Heart left ventricle (tissue), 16 donors: ENCODE data around the gene TBL1X. TPM values are rescaled to one million over a fixed set of nuclear protein-coding genes. Genes with fewer than 3 reads are reported as not detected.
A peak's percentile ranks its signal among the peaks of the same experiment; 100 is the strongest.

ENCODE experiments used
- ATAC-seq, 4 donors: fragments of 200-7000 bp; cut with Tn5 transposase; one replicate each; pipeline ENCODE4 v1.9.1; 2020 to 2022; ENCODE audit warnings: moderate library complexity in 4 of 4, mild to moderate bottlenecking in 3 of 4, moderate number of reproducible peaks in 1 of 4
- DNase-seq, 5 donors: peaks; one replicate each; pipeline ENCODE4 v3.0.0-alpha.2; 2020
- H3K27ac ChIP-seq, 12 donors: fragments of 200-600 bp; sonication (generic) in 4 of 12; one replicate each; pipeline versions ENCODE4 v1.5.0 to v1.8.0; 2016 to 2022; ENCODE audit warnings: mild to moderate bottlenecking in 2 of 12
- H3K27me3 ChIP-seq, 9 donors: fragments of 200-600 bp; sonication (generic) in 2 of 9; one replicate each; pipeline versions ENCODE4 v1.5.1 to v1.8.0; 2016 to 2022; ENCODE audit warnings: mild to moderate bottlenecking in 3 of 9
- H3K36me3 ChIP-seq, 9 donors: fragments of 200-600 bp; sonication (generic) in 2 of 9; one replicate each; pipeline versions ENCODE4 v1.5.0 to v1.8.0; 2018 to 2022; ENCODE audit warnings: mild to moderate bottlenecking in 2 of 9
- H3K4me1 ChIP-seq, 12 donors: fragments of 200-600 bp; sonication (generic) in 4 of 12; one replicate each; pipeline versions ENCODE4 v1.5.0 to v1.8.0; 2016 to 2022; ENCODE audit warnings: mild to moderate bottlenecking in 3 of 12
- H3K4me3 ChIP-seq, 12 donors: fragments of 200-600 bp; sonication (generic) in 4 of 12; one replicate each; pipeline versions ENCODE4 v1.5.0 to v1.8.0; 2017 to 2022; ENCODE audit warnings: mild to moderate bottlenecking in 9 of 12, moderate library complexity in 4 of 12
- H3K9me3 ChIP-seq, 12 donors: fragments of 200-600 bp; sonication (generic) in 4 of 12; one replicate each; pipeline versions ENCODE4 v1.5.0 to v1.8.0; 2016 to 2022; ENCODE audit warnings: mild to moderate bottlenecking in 1 of 12
- POLR2A ChIP-seq, 2 donors: fragments of 450-650 bp; IDR thresholded peaks; one replicate each; pipeline ENCODE4 v1.6.1; 2017; ENCODE audit warnings: antibody characterized with exemption in 2 of 2, mild to moderate bottlenecking in 2 of 2, moderate library complexity in 2 of 2
- WGBS, 4 donors: extraction: QIAGEN DNeasy Blood & Tissue Kit in 2 of 4; methylation state at CpG; one replicate each; pipeline versions ENCODE4 v1.1.5 to v1.1.7; 2013 to 2018; 5-methylcytosine and 5-hydroxymethylcytosine counted together
- intact Hi-C, 10 donors: fragments of 100-400 bp; cut with DNase I; formaldehyde crosslinking; loops; one replicate each; pipeline versions ENCODE4 v1.11.1 to v1.14.2; 2022
- polyA plus RNA-seq, 2 donors: library from polyadenylated mRNA; stranded (reverse); fragments of 200-250 nt; gene quantifications; one replicate each; pipeline ENCODE4 v1.2.3, GENCODE V29; 2013
- total RNA-seq, 9 donors: library from RNA; depleted of rRNA in 2 of 9; stranded (reverse); fragments of >200 nt in 2 of 9; fragmentation: NEBNext Ultra II Directional in 3 of 9; extraction: Animal tissue kit (Norgen Biotek cat#: 25700) in 3 of 9; gene quantifications; one replicate each; pipeline versions ENCODE4 v1.1.0 to v1.2.4, GENCODE V29; 2016 to 2023
- TF ChIP-seq, protein P1 (sequence below), 12 donors: fragments of 200-600 bp; sonication (generic) in 4 of 12; IDR thresholded peaks; one replicate each; pipeline versions ENCODE4 v1.5.0 to v1.8.0; 2018 to 2022; ENCODE audit warnings: antibody characterized with exemption in 12 of 12, mild to moderate bottlenecking in 5 of 12
- donor health status: ischemic (EF 13 %, LVEDD 7.1; RV severe dilation, severe dysfunction).
- donor health status: healthy with polysubstance abuse.
- donor health status: DM: no; HTN: yes; CAD: no.
- donor health status: DM: no; HTN: no; CAD: no.
- donor health status: ischemic (EF 25% LVEDD 6.9; RV normal size, moderate dysfunction).
- donor health status: ischemic (EF 25% LVEDD 5.7; RV mildly dilated, moderate dysfunction).
- donor health status: healthy.
- donor health status: DM: yes; HTN: yes; CAD: no.
- donor health status: ischemic (EF 35%, LVEDD 5.7; RV mildly dilated, moderate dysfunction).
- donor health status: nonischemic (EF 11% LVEDD 7.7; RV severe dilation, severe dysfunction).
- donor health status: DM: yes; HTN: yes; CAD: no.
- donor health status: PGD.
- donor health status: ischemic (EF 29% LVEDD 5.4; RV normal size, mild dysfunction).
- donor health status: nonischemic (EF 23%, LVEDD 6.1; RV moderate dilation, normal function).

The TBL1X gene
- total and polyA plus RNA-seq, 11 donors = 2.4 to 30.7 (median 9.7) TPM

DNA sequence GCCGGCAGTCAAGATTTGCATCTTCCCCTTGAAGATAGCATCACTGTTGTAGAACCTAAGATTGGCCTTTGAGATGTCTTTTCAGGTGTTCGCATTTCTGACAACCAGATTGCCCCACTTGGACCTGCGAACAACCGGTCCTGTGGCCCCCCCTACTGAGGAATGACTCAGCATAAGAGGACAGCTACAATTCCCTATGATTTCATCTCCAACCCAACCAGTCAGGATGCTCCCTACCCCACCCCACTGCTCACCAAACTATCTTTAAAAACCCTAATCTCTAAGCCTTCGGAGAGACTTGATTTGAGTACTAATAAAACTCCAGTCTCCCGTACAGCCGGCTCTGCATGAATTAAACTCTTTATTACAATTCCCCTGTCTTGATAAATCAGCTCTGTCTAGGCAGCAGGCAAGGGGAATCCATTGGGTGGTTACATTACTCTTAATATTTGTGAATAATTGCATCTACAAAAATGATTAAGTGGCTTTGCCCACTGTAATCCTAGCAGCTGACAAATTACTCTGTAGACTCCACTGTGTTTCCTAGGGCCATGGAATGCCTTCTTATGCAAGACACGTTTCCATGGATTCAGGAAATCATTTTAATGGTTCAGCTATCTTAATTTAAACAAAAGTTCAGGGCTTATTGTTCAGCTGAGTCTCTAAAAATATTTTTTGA lies 205.4 kb downstream of the TBL1X start:
- ATAC-seq = no peak
- H3K27ac ChIP-seq = no peak overlapping the region
- 64 to 74% (median 71%) methylated on average over 8 of the region's 8 CpGs for WGBS, 4 donors

DNA sequence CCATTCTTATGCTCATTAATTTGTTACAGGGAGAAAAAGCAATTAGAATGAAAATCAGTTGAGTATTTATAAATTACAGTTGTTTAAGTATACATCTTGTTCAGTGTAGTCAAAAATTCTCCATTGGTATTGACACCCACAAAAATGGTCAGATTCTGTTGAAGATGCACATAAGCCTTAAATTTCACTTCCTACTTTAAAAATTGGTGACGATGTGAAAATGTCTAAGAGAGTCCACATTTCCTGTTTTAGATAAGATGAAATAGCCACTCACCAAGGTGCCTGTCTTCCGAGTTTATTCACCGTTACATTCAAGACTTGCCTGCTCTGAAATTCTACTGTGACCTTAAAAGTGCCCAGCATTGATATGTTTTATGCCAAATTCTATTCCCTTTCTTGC lies 207.1 kb downstream of the TBL1X start:
- Histone ChIP-seq H3K4me1 (peaks cover 0 to 9% (median 0%) of the 10 kb centered on the region in 12 donors), H3K27ac (no peak overlapping the region), H3K4me3 (no peak overlapping the region), H3K27me3 (no peaks in the 10 kb centered on the region), H3K36me3 (no peaks in the 10 kb centered on the region), H3K9me3 (no peaks in the 10 kb centered on the region)
- DNase-seq = no peak
- TF ChIP-seq, protein P1, sequence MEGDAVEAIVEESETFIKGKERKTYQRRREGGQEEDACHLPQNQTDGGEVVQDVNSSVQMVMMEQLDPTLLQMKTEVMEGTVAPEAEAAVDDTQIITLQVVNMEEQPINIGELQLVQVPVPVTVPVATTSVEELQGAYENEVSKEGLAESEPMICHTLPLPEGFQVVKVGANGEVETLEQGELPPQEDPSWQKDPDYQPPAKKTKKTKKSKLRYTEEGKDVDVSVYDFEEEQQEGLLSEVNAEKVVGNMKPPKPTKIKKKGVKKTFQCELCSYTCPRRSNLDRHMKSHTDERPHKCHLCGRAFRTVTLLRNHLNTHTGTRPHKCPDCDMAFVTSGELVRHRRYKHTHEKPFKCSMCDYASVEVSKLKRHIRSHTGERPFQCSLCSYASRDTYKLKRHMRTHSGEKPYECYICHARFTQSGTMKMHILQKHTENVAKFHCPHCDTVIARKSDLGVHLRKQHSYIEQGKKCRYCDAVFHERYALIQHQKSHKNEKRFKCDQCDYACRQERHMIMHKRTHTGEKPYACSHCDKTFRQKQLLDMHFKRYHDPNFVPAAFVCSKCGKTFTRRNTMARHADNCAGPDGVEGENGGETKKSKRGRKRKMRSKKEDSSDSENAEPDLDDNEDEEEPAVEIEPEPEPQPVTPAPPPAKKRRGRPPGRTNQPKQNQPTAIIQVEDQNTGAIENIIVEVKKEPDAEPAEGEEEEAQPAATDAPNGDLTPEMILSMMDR (IDR thresholded peaks at IDR 0.05) = no peak
- TF ChIP-seq POLR2A (IDR thresholded peaks at IDR 0.05) = no peak
- no peak for ATAC-seq
- WGBS, 4 donors = 82 to 89% (median 88%) methylated on average over 3 of the region's 3 CpGs
- intact Hi-C loops = no loop called here

More for the DNA sequence above, 205.4 kb downstream of the TBL1X start:
- no peak overlapping the region for H3K4me3 ChIP-seq
- no peaks in the 10 kb centered on the region for H3K9me3 ChIP-seq
- intact Hi-C loops = no loop called here
- H3K36me3 ChIP-seq = no peaks in the 10 kb centered on the region
- DNase-seq = no peak
- TF ChIP-seq POLR2A (IDR thresholded peaks at IDR 0.05) = no peak
- TF ChIP-seq, protein P1 (IDR thresholded peaks at IDR 0.05) = peak in 1 of 12 donors; percentile 15
- H3K27me3 ChIP-seq = no peaks in the 10 kb centered on the region
- no peaks in the 10 kb centered on the region for H3K4me1 ChIP-seq

DNA sequence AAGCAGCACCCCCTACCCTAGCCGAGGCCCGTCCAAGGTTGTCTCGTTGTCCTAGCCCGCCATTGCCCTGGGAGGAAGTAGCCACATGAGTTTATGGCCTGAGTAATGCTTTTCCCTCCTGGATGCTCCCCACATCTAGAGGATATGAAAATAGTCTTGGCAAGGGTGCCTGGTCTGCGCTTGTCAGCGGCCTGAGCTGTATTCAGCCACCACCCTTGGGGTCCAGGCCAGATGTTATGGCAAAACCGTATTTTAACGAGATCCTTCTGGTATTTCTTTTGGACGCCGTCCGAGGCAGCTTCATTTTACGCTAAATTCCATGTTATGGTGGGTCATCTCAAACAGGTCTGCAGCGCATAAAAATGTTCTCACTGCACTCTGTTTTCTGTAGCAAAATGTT lies 211.4 kb downstream of the TBL1X start:
- peaks cover 0 to 12% (median 0%) of the 10 kb centered on the region in 12 donors for H3K4me1 ChIP-seq
- peak overlapping the region in 1 of 12 donors; percentile 39 for H3K27ac ChIP-seq
- H3K36me3 ChIP-seq = no peaks in the 10 kb centered on the region
- intact Hi-C loops = no loop called here
- no peaks in the 10 kb centered on the region for H3K9me3 ChIP-seq
- TF ChIP-seq POLR2A (IDR thresholded peaks at IDR 0.05) = no peak
- TF ChIP-seq, protein P1 (IDR thresholded peaks at IDR 0.05) = no peak
- 43 to 71% (median 59%) methylated on average over 13 of the region's 13 CpGs for WGBS, 4 donors
- no peaks in the 10 kb centered on the region for H3K27me3 ChIP-seq
- ATAC-seq (peak in 2 of 4 donors; percentile 34 to 39), DNase-seq (no peak)
- no peak overlapping the region for H3K4me3 ChIP-seq

DNA sequence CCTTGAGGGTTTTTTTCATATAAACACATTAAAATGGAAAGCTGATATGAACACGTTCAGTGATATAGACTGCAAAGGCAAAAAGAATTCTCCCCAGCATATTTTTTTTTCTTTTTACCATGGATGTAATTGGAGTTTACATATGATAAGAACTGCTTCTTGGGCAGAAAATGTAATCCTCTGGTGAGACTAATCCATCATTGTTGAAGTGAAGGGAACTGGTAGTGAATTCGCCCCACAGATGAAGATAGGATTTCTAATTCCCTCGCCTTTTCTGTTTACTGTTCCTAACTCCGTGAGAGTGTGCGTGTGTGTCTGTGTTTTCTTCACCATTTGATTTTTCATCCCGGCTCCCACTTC lies 211.9 kb downstream of the TBL1X start:
- no peak overlapping the region for H3K4me3 ChIP-seq
- ATAC-seq = no peak
- WGBS, 4 donors = 56 to 75% (median 66%) methylated on average over 6 of the region's 6 CpGs

More for the DNA sequence above, 211.9 kb downstream of the TBL1X start:
- intact Hi-C loops = no loop called here
- no peaks in the 10 kb centered on the region for H3K36me3 ChIP-seq
- H3K4me1 ChIP-seq = peaks cover 0 to 12% (median 0%) of the 10 kb centered on the region in 12 donors
- TF ChIP-seq, protein P1 (IDR thresholded peaks at IDR 0.05) = no peak
- TF ChIP-seq POLR2A (IDR thresholded peaks at IDR 0.05) = no peak
- H3K27ac ChIP-seq = peak overlapping the region in 1 of 12 donors; percentile 39
- no peaks in the 10 kb centered on the region for H3K9me3 ChIP-seq
- no peak for DNase-seq
- no peaks in the 10 kb centered on the region for H3K27me3 ChIP-seq
